Liver (tissue), 3 donors: ENCODE results near the gene ITGB1BP1.

Experiments used
- CTCF ChIP-seq: fragments of 150-350 bp; IDR thresholded peaks from 2 replicates; pipeline ENCODE4 v1.5.1; 2017; ENCODE audit warnings: improper control_type of control experiment, low read depth, low read length; ENCODE audit not compliant: missing input control
- GABPA ChIP-seq, 2 donors: IDR thresholded peaks in 1 of 2; conservative IDR thresholded peaks in 1 of 2; 2 replicates each; pipeline ENCODE4 v1.6.1; 2016; ENCODE audit warnings: antibody characterized with exemption in 2 of 2, mild to moderate bottlenecking in 1 of 2, moderate library complexity in 1 of 2
- HNF4A ChIP-seq, 2 donors: conservative IDR thresholded peaks; 2 replicates each; pipeline ENCODE4 v1.6.1; 2016; ENCODE audit warnings: antibody characterized with exemption in 2 of 2, mild to moderate bottlenecking in 2 of 2
- REST ChIP-seq: IDR thresholded peaks from 2 replicates; pipeline ENCODE4 v1.6.1; 2016; ENCODE audit warnings: antibody characterized with exemption, mild to moderate bottlenecking
- TAF1 ChIP-seq: conservative IDR thresholded peaks from 2 replicates; pipeline ENCODE4 v1.6.1; 2016; ENCODE audit warnings: antibody characterized with exemption, mild to moderate bottlenecking
- donor health status: healthy.
- donor health status: healthy.

GRCh38 chr2:9355270-9355669, 68.1 kb downstream of the ITGB1BP1 start:
- TF ChIP-seq CTCF = no peak
- no peak for TF ChIP-seq GABPA (IDR thresholded peaks at IDR 0.05 in 1 of 2, conservative IDR thresholded peaks at IDR 0.05 in 1 of 2)
- no peak for TF ChIP-seq HNF4A (conservative IDR thresholded peaks at IDR 0.05)
- no peak for TF ChIP-seq TAF1
- TF ChIP-seq REST = no peak
